ENCODE measurements around the gene SMURF2.

Gene SMURF2

GRCh38 chr17:64585146-64585545 lies 77.0 kb downstream of the SMURF2 start:
- no peak for TF ChIP-seq SIN3A (IDR thresholded peaks at IDR 0.05; ENCODE audit: borderline replicate concordance, insufficient read depth, low read length)
- TF ChIP-seq TAF1 (IDR thresholded peaks at IDR 0.05; ENCODE audit: borderline replicate concordance, insufficient read depth, low read length) = no peak
- no peak for TF ChIP-seq POLR2AphosphoS5 (IDR thresholded peaks at IDR 0.05; ENCODE audit: low read depth, low read length)
- no peak for TF ChIP-seq REST (IDR thresholded peaks at IDR 0.05; ENCODE audit: insufficient read depth in 1 of 2, low read depth in 2 of 2, low read length in 2 of 2)

GRCh38 chr17:64583038-64583437 lies 79.1 kb downstream of the SMURF2 start:
- TF ChIP-seq FOXP2 (optimal IDR thresholded peaks at IDR 0.05; ENCODE audit: borderline replicate concordance, extremely low read depth, extremely low read length, insufficient read depth) (no peak), POLR2AphosphoS5 (IDR thresholded peaks at IDR 0.05; ENCODE audit: low read depth, low read length) (no peak), TAF1 (IDR thresholded peaks at IDR 0.05; ENCODE audit: borderline replicate concordance, insufficient read depth, low read length) (no peak), SIN3A (IDR thresholded peaks at IDR 0.05; ENCODE audit: borderline replicate concordance, insufficient read depth, low read length) (no peak), REST (IDR thresholded peaks at IDR 0.05; ENCODE audit: insufficient read depth in 1 of 2, low read depth in 2 of 2, low read length in 2 of 2) (no peak)

- TF ChIP-seq POLR2AphosphoS5 (IDR thresholded peaks at IDR 0.05; ENCODE audit: low read depth, low read length) = no peak
- no peak for TF ChIP-seq FOXP2 (optimal IDR thresholded peaks at IDR 0.05; ENCODE audit: borderline replicate concordance, extremely low read depth, extremely low read length, insufficient read depth)
- TF ChIP-seq TAF1 (IDR thresholded peaks at IDR 0.05; ENCODE audit: borderline replicate concordance, insufficient read depth, low read length) = no peak
- TF ChIP-seq SIN3A (IDR thresholded peaks at IDR 0.05; ENCODE audit: borderline replicate concordance, insufficient read depth, low read length) = no peak
- no peak for TF ChIP-seq REST (IDR thresholded peaks at IDR 0.05; ENCODE audit: insufficient read depth in 1 of 2, low read depth in 2 of 2, low read length in 2 of 2)
These were observed 81.5 kb downstream of the SMURF2 start for GRCh38 chr17:64580384-64581315.

GRCh38 chr17:64579917-64580316 lies 82.2 kb downstream of the SMURF2 start:
- TF ChIP-seq SIN3A (IDR thresholded peaks at IDR 0.05; ENCODE audit: borderline replicate concordance, insufficient read depth, low read length) = no peak
- TF ChIP-seq REST (IDR thresholded peaks at IDR 0.05; ENCODE audit: insufficient read depth in 1 of 2, low read depth in 2 of 2, low read length in 2 of 2) = no peak
- no peak for TF ChIP-seq TAF1 (IDR thresholded peaks at IDR 0.05; ENCODE audit: borderline replicate concordance, insufficient read depth, low read length)
- no peak for TF ChIP-seq POLR2AphosphoS5 (IDR thresholded peaks at IDR 0.05; ENCODE audit: low read depth, low read length)
- TF ChIP-seq FOXP2 (optimal IDR thresholded peaks at IDR 0.05; ENCODE audit: borderline replicate concordance, extremely low read depth, extremely low read length, insufficient read depth) = no peak
